ENCODE measurements around the gene PHACTR3. TPM values are rescaled to one million over a fixed set of nuclear protein-coding genes. Genes with fewer than 3 reads are reported as not detected.

PHACTR3 gene
- total RNA-seq, 4 donors from 2014 or later, result 2.4 to 12.8 (median 9.7) TPM

- H3K36me3 ChIP-seq, result no peaks in the 10 kb centered on the region
- no peaks in the 10 kb centered on the region for H3K9me3 ChIP-seq
- H3K27me3 ChIP-seq, result peaks cover 30% of the 10 kb centered on the region
- no peak for TF ChIP-seq POLR2A (IDR thresholded peaks at IDR 0.05)
- no peak for TF ChIP-seq POLR2AphosphoS5 (IDR thresholded peaks at IDR 0.05)
- no peak for TF ChIP-seq CTCF (IDR thresholded peaks at IDR 0.05)
- no peak for TF ChIP-seq EP300 (IDR thresholded peaks at IDR 0.05)
- H3K4me1 ChIP-seq, result peaks cover 6% of the 10 kb centered on the region
- WGBS, result 38% methylated on average over 4 of the region's 4 CpGs
- no peak overlapping the region for H3K4me3 ChIP-seq
- no peak overlapping the region for H3K27ac ChIP-seq
- DNase-seq (ENCODE audit: low spot score in 2 of 2), result peak in 1 of 2 donors; percentile 44
Measured at GRCh38 chr20:59561228-59561605, 43.1 kb upstream of the PHACTR3 start.

- no peak for DNase-seq (ENCODE audit: low spot score in 2 of 2)
- H3K27me3 ChIP-seq, result peaks cover 32% of the 10 kb centered on the region
- no peaks in the 10 kb centered on the region for H3K36me3 ChIP-seq
- no peaks in the 10 kb centered on the region for H3K9me3 ChIP-seq
- no peak overlapping the region for H3K27ac ChIP-seq
- WGBS, result 64% methylated on average over 5 of the region's 5 CpGs
- no peak overlapping the region for H3K4me3 ChIP-seq
- no peak for TF ChIP-seq POLR2A (IDR thresholded peaks at IDR 0.05)
- TF ChIP-seq CTCF (IDR thresholded peaks at IDR 0.05), result no peak
- no peak for TF ChIP-seq EP300 (IDR thresholded peaks at IDR 0.05)
- TF ChIP-seq POLR2AphosphoS5 (IDR thresholded peaks at IDR 0.05), result no peak
- H3K4me1 ChIP-seq, result peaks cover 6% of the 10 kb centered on the region
Measured at GRCh38 chr20:59561614-59562277, 42.6 kb upstream of the PHACTR3 start.

GRCh38 chr20:59564171-59564570 is 40.2 kb upstream of the PHACTR3 start:
- peak in 1 of 2 donors; percentile 40 for DNase-seq (ENCODE audit: low spot score in 2 of 2)
- Histone ChIP-seq H3K27ac (no peak overlapping the region), H3K4me3 (no peak overlapping the region), H3K9me3 (no peaks in the 10 kb centered on the region), H3K27me3 (peaks cover 54% of the 10 kb centered on the region), H3K36me3 (no peaks in the 10 kb centered on the region), H3K4me1 (peaks cover 6% of the 10 kb centered on the region)
- WGBS, result 80% methylated on average over 9 of the region's 12 CpGs
- TF ChIP-seq POLR2AphosphoS5 (IDR thresholded peaks at IDR 0.05) (no peak), EP300 (IDR thresholded peaks at IDR 0.05) (no peak), POLR2A (IDR thresholded peaks at IDR 0.05) (no peak), CTCF (IDR thresholded peaks at IDR 0.05) (no peak)

- H3K27ac ChIP-seq, result no peak overlapping the region
- TF ChIP-seq POLR2A (IDR thresholded peaks at IDR 0.05) (no peak), CTCF (IDR thresholded peaks at IDR 0.05) (no peak), EP300 (IDR thresholded peaks at IDR 0.05) (no peak), POLR2AphosphoS5 (IDR thresholded peaks at IDR 0.05) (no peak)
- no peak for DNase-seq (ENCODE audit: low spot score in 2 of 2)
- no peak overlapping the region for H3K4me3 ChIP-seq
- H3K36me3 ChIP-seq, result no peaks in the 10 kb centered on the region
- H3K4me1 ChIP-seq, result peaks cover 6% of the 10 kb centered on the region
- no peaks in the 10 kb centered on the region for H3K9me3 ChIP-seq
- WGBS, result 92% methylated on average over 1 of the region's 1 CpG
- peaks cover 57% of the 10 kb centered on the region for H3K27me3 ChIP-seq
Measured at GRCh38 chr20:59564943-59565342, 39.4 kb upstream of the PHACTR3 start.

- Histone ChIP-seq H3K4me3 (no peak overlapping the region), H3K4me1 (peaks cover 2% of the 10 kb centered on the region), H3K27me3 (peaks cover 56% of the 10 kb centered on the region), H3K36me3 (no peaks in the 10 kb centered on the region), H3K9me3 (no peaks in the 10 kb centered on the region), H3K27ac (no peak overlapping the region)
- WGBS, result 77% methylated on average over 11 of the region's 11 CpGs
- DNase-seq (ENCODE audit: low spot score in 2 of 2), result no peak
- TF ChIP-seq EP300 (IDR thresholded peaks at IDR 0.05) (no peak), POLR2AphosphoS5 (IDR thresholded peaks at IDR 0.05) (no peak), POLR2A (IDR thresholded peaks at IDR 0.05) (no peak), CTCF (IDR thresholded peaks at IDR 0.05) (no peak)
Measured at GRCh38 chr20:59565768-59566461, 38.4 kb upstream of the PHACTR3 start.

Data from suprapubic skin (tissue), 4 donors.